H1 (cell line): ENCODE results near the gene KRT78. TPM values are rescaled to one million over a fixed set of nuclear protein-coding genes. Genes with fewer than 3 reads are reported as not detected.

ENCODE experiments used
- POLR2A ChIP-seq, 2 experiments: IDR thresholded peaks; 1 replicate in 1 of 2; 2 replicates in 1 of 2; pipeline ENCODE4 v1.6.1; 2011; ENCODE audit warnings: low read depth in 2 of 2, low read length in 2 of 2, mild to moderate bottlenecking in 2 of 2; ENCODE audit errors: control extremely low read depth in 1 of 2
- SIRT6 ChIP-seq: IDR thresholded peaks from one replicate; pipeline ENCODE4 v1.7.1; 2012; ENCODE audit warnings: low read length, inconsistent platforms
- SP2 ChIP-seq: IDR thresholded peaks from 2 replicates; pipeline ENCODE4 v1.6.1; 2012; ENCODE audit warnings: mild to moderate bottlenecking, low read length, inconsistent platforms
- polyA plus RNA-seq, 7 experiments: library from polyadenylated mRNA; depleted of rRNA in 3 of 7; stranded (reverse) in 5 of 7; unstranded in 2 of 7; fragments of >200 nt in 5 of 7; fragments of 200-250 nt in 2 of 7; gene quantifications; 1 replicate in 5 of 7; 2 replicates in 1 of 7; 4 replicates in 1 of 7; pipeline versions ENCODE4 v1.2.1 to v1.2.3, GENCODE V29; 2011 to 2013; ENCODE audit warnings: missing spikeins in 2 of 7, mixed read lengths in 2 of 7
- total RNA-seq: library from RNA; stranded (reverse); fragmentation: NEBNext Ultra II Directional; extraction: Animal tissue kit (Norgen Biotek cat#: 25700); gene quantifications from 2 replicates; pipeline ENCODE4 v1.2.1, GENCODE V29; 2021
- TF ChIP-seq, protein P1 (sequence below): IDR thresholded peaks from 2 replicates; pipeline ENCODE4 v1.6.1; 2012; ENCODE audit warnings: inconsistent platforms

Gene KRT78
- total and polyA plus RNA-seq, 2 of the 8 experiments (the other 6 are each of a cell fraction or from before 2014, with no cell fraction given) = not detected

DNA sequence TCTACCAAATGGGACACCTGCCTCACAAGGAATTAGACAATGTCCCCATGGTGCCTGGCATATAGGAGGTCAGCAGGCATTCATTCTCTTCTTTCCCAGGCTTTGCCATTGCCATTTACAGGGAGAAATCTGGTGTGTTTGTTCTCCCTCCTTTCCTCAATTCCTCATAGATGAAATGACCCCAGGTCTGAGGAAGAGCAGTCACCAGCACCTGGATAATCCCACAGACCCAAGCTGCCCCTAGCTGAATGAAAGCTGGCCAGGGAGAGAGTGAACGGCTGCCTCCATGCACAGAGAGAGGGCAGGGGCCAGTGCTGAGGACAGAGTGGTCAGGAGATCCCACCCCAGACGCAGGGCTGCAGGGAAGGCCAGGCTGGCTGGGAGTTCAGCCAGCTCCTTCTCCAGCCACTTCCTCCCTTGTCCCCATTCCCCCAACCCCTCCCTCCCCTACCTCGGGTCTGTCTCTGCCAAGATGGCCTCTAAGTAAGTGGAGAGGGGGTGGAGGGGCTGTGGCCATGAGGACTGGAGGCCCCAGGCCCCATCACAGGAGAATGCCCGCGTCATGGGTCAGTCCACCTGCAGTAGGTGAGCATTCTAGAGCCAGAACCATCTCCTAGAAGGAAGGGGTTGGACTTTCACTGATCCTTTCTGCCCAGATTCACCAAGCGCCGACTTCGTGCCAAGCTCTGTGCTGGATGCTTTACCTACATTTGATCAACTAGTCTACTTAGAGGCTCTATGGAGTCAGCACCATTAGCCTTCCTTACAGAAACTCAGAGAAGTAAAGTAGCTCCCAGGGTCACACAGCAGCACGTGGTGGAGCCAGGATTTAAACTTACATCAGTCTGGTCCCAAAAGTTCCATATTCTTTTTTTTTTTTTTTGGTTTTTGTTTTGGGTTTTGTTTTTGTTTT is 32.9 kb downstream of the KRT78 start (continued):
- TF ChIP-seq POLR2A (IDR thresholded peaks at IDR 0.05; ENCODE audit: control extremely low read depth in 1 of 2, low read depth in 2 of 2, low read length in 2 of 2) (no peak), SIRT6 (no peak), SP2 (no peak)
- TF ChIP-seq, protein P1, sequence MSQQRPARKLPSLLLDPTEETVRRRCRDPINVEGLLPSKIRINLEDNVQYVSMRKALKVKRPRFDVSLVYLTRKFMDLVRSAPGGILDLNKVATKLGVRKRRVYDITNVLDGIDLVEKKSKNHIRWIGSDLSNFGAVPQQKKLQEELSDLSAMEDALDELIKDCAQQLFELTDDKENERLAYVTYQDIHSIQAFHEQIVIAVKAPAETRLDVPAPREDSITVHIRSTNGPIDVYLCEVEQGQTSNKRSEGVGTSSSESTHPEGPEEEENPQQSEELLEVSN = no peak
- TF ChIP-seq, all 59 proteins: peak for 0
